Right lobe of liver (tissue), 4 donors: ENCODE results near the gene RNPEP.

Source experiments
- POLR2A ChIP-seq: fragments of 450-650 bp; IDR thresholded peaks from one replicate; pipeline ENCODE4 v1.6.1; 2017; ENCODE audit warnings: antibody characterized with exemption, mild to moderate bottlenecking
- TF ChIP-seq, protein P1 (sequence below), 4 donors: fragments of 200-600 bp in 3 of 4; fragments of 450-650 bp in 1 of 4; IDR thresholded peaks; one replicate each; pipeline versions ENCODE4 v1.5.1 to v1.8.0; 2016 to 2022; ENCODE audit warnings: antibody characterized with exemption in 4 of 4, mild to moderate bottlenecking in 2 of 4
- donor health status: DM: no; HTN: no; CAD: no.
- donor health status: DM: no; HTN: no; CAD: no.
- donor health status: DM: no; HTN: yes; CAD: no.

DNA sequence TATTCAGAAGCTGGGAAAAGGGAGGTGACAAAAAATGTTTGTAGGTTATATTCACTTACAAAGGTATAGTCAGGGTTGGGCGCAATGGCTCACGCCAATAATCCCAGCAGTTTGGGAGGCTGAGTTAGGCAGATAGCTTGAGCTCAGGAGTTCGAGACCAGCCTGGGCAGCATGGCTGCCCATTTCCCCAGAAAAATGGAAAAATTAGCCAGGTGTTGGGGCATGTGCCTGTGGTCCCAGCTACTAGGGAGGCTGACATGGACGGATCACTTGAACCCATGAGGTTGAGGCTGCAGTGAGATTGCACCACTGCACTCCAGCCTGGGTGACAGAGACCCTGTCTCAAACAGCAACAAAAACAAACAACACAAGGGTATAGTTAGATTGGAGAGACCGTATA, 24.1 kb upstream of the RNPEP start:
- no peak for TF ChIP-seq POLR2A
- TF ChIP-seq, protein P1, sequence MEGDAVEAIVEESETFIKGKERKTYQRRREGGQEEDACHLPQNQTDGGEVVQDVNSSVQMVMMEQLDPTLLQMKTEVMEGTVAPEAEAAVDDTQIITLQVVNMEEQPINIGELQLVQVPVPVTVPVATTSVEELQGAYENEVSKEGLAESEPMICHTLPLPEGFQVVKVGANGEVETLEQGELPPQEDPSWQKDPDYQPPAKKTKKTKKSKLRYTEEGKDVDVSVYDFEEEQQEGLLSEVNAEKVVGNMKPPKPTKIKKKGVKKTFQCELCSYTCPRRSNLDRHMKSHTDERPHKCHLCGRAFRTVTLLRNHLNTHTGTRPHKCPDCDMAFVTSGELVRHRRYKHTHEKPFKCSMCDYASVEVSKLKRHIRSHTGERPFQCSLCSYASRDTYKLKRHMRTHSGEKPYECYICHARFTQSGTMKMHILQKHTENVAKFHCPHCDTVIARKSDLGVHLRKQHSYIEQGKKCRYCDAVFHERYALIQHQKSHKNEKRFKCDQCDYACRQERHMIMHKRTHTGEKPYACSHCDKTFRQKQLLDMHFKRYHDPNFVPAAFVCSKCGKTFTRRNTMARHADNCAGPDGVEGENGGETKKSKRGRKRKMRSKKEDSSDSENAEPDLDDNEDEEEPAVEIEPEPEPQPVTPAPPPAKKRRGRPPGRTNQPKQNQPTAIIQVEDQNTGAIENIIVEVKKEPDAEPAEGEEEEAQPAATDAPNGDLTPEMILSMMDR (IDR thresholded peaks at IDR 0.05): no peak
